Endothelial cell (in vitro differentiated cells): Measurements from ENCODE around the gene OR5B2. TPM values are rescaled to one million over a fixed set of nuclear protein-coding genes. Genes with fewer than 3 reads are reported as not detected.

ENCODE experiments used
- DNase-seq: peaks from one replicate; pipeline ENCODE4 v3.0.0; 2021; ENCODE audit warnings: low spot score
- H3K27ac Mint-ChIP-seq: one replicate; pipeline ENCODE4 v1.8.0; 2021; ENCODE audit warnings: mixed read lengths, inconsistent platforms; ENCODE audit not compliant: unreplicated experiment
- H3K27me3 Mint-ChIP-seq: one replicate; pipeline ENCODE4 v1.8.0; 2021; ENCODE audit warnings: mild to moderate bottlenecking, moderate library complexity, mixed read lengths, inconsistent platforms; ENCODE audit not compliant: unreplicated experiment
- H3K36me3 Mint-ChIP-seq: one replicate; pipeline ENCODE4 v1.8.0; 2021; ENCODE audit warnings: mild to moderate bottlenecking, low read depth, mixed read lengths, inconsistent platforms; ENCODE audit not compliant: unreplicated experiment
- H3K4me1 Mint-ChIP-seq: one replicate; pipeline ENCODE4 v1.8.0; 2021; ENCODE audit warnings: mild to moderate bottlenecking, mixed read lengths, inconsistent platforms; ENCODE audit not compliant: unreplicated experiment
- H3K4me3 Mint-ChIP-seq: one replicate; pipeline ENCODE4 v1.8.0; 2021; ENCODE audit warnings: mild to moderate bottlenecking, mixed read lengths, inconsistent platforms; ENCODE audit not compliant: unreplicated experiment
- H3K9me3 Mint-ChIP-seq: one replicate; pipeline ENCODE4 v1.8.0; 2021; ENCODE audit warnings: mixed read lengths, inconsistent platforms; ENCODE audit not compliant: unreplicated experiment
- CTCF ChIP-seq: fragments of 200-600 bp; sonication (generic); IDR thresholded peaks from one replicate; pipeline ENCODE4 v1.5.0; 2021; ENCODE audit warnings: antibody characterized with exemption; ENCODE audit not compliant: unreplicated experiment
- long read RNA-seq: library from polyadenylated mRNA; unstranded; transcript quantifications from one replicate; pipeline ENCODE4 v2.0.0, GENCODE V29; 2020; ENCODE audit not compliant: unreplicated experiment
- total RNA-seq: library from RNA; stranded (reverse); fragmentation: NEBNext Ultra II Directional; extraction: Animal tissue kit (Norgen Biotek cat#: 25700); gene quantifications from one replicate; pipeline ENCODE4 v1.2.1, GENCODE V29; 2021; ENCODE audit not compliant: unreplicated experiment

The OR5B2 gene
- total RNA-seq = not detected
- long read RNA-seq = 0 reads

- DNase-seq = no peak
- Mint-ChIP-seq H3K36me3 (no peaks in the 10 kb centered on the region), H3K4me3 (no peak within 1 kb of the TSS), H3K27me3 (no peaks in the 10 kb centered on the region), H3K4me1 (no peaks in the 10 kb centered on the region), H3K9me3 (no peaks in the 10 kb centered on the region), H3K27ac (no peak within 1 kb of the TSS)
- no peak for TF ChIP-seq CTCF
Observed at GRCh38 chr11:58428021-58428420, at the start of gene OR5B2. TSS of gene OR5B2 (minus strand) at chr11:58428121. CDS start at chr11:58423261, 4,860 bp downstream.

- Mint-ChIP-seq H3K27ac (no peak overlapping the region), H3K27me3 (peaks cover under 1% of the 10 kb centered on the region), H3K4me1 (no peaks in the 10 kb centered on the region), H3K9me3 (peaks cover 7% of the 10 kb centered on the region), H3K4me3 (no peak overlapping the region), H3K36me3 (no peaks in the 10 kb centered on the region)
- no peak for DNase-seq
- TF ChIP-seq CTCF = no peak
Observed at GRCh38 chr11:58471892-58472291, 44.0 kb upstream of the OR5B2 start.

DNA sequence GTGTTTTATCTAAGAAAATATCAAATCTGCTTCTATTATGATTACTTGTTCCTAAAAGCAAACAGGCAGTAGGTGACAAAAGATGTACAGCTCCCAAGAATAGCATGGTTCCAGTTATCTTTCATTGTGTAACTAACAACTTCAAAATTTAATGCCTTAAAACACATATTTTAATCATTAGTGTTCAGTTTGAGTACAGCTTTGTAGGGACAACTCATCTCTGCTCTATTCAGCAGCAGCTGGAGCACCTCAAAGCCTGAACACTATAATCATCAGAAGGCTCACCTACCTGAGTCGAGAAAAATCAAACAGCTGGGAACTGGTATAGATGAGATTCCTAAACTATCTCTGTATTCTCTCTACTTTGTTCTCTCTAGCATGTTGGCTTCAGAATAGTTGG, 38.4 kb upstream of the OR5B2 start:
- peaks cover 7% of the 10 kb centered on the region for H3K9me3 Mint-ChIP-seq
- peaks cover 4% of the 10 kb centered on the region for H3K27me3 Mint-ChIP-seq
- no peaks in the 10 kb centered on the region for H3K4me1 Mint-ChIP-seq
- no peaks in the 10 kb centered on the region for H3K36me3 Mint-ChIP-seq
- DNase-seq = no peak
- H3K27ac Mint-ChIP-seq = no peak overlapping the region
- no peak for TF ChIP-seq CTCF
- no peak overlapping the region for H3K4me3 Mint-ChIP-seq

DNA sequence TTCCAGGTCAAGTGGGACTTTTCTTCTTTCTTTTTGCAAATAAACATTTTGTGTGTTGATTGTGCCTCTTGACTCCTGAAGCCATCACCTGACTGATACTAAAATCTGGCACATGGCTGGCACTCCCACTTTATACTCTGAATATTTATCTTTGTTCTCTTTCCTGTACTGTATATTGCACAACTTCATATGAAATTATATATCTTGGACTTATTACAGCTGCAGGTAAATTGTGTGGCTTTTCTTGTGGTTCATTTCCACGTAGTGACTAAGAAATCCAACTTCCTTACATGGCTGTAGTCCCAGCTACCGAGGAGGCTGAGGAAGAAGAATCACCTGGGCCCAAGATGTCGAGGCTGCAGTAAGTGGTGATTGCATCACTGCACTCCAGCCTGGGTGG, 37.8 kb upstream of the OR5B2 start:
- no peak for DNase-seq
- Mint-ChIP-seq H3K27ac (no peak overlapping the region), H3K9me3 (peaks cover 3% of the 10 kb centered on the region), H3K27me3 (peaks cover 4% of the 10 kb centered on the region), H3K4me1 (no peaks in the 10 kb centered on the region), H3K4me3 (no peak overlapping the region), H3K36me3 (no peaks in the 10 kb centered on the region)
- no peak for TF ChIP-seq CTCF

GRCh38 chr11:58451585-58451984, 23.7 kb upstream of the OR5B2 start:
- Mint-ChIP-seq H3K9me3 (no peaks in the 10 kb centered on the region), H3K4me1 (no peaks in the 10 kb centered on the region), H3K4me3 (no peak overlapping the region), H3K27ac (no peak overlapping the region), H3K36me3 (no peaks in the 10 kb centered on the region), H3K27me3 (no peaks in the 10 kb centered on the region)
- DNase-seq = no peak
- no peak for TF ChIP-seq CTCF
